ENCODE data around the gene DOLPP1.

DNA sequence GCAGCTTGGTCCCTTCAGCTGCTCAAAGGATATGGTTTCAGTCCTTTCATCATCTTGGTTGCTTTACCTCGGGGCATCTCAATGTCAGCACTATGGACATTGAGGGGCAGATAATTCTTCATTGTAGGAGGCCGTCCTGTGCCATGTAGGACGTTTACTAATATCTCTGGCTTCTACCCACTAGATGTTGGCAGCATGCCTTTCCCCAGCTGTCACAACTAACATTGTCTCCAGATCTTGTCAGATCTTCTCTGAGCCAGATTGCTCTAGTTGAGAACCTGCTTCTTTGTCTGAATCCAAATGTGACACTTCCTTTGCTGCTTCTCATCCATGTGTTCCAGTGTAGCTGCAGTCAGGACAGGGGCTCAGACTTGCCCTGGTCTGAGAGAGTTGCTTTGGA, 40.6 kb downstream of the DOLPP1 start:
- TF ChIP-seq EZH2 (IDR thresholded peaks at IDR 0.05; ENCODE audit: insufficient read depth, poor library complexity, severe bottlenecking) (no peak), EZH2phosphoT487 (IDR thresholded peaks at IDR 0.05; ENCODE audit: insufficient read depth, low read depth) (no peak)

Measured in GM23248 (cell line).